ENCODE results near the gene NR2F1-AS1.
"Not testable (repeated sequence)": the region's sequence is repeated elsewhere in the genome, so short reads cannot be mapped to it uniquely, and the experiment has no call there.

Gene NR2F1-AS1

DNA sequence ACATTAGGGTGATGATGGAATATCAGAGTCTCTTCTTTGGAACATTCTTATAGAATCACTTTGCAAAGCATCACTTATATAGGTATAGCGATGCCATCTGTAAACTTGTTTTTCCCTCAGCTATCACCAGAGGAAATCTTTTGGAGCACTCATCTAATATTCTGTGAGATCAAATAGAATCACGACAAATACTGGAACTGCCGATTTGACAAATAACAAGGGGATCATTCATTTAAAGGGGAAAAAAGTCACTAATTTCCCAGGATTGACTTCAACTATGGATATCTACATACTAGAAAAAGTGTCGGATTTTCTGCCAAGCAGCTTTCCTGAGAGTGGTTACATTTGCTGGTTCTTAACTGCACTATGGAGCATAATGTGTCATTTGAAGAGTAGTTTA lies 178.6 kb downstream of the NR2F1-AS1 start:
- in situ Hi-C loops (cut with MboI; ENCODE audit: low sequenced_read_pairs), result no loop called here

DNA sequence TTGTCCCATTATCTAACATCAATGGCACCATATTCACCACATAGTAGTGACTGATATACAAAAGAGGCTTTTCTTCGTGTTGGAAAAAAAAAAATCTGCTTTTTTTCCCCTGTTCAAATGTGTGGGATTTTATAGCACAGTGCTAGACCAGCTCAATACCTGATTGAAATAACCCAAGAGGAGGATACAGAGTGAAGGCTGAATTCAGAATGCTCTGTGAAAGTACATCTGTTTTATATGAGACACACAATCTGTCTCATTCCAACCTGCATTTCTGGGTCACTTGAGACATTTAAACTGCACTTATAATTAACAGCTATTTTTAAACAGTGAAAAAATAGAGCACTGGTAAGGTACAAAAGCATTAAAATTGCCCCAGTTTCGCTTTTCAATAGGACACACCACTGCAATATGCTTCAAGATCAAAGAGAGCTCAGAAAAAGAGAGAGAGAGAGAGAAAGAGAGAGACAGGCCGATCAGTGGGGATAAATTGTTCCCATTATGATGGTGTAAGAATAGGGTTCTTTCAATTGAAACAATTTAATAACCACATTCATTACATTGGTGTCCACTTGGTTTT lies 179.3 kb downstream of the NR2F1-AS1 start:
- in situ Hi-C loops (cut with MboI; ENCODE audit: low sequenced_read_pairs), result no loop called here

DNA sequence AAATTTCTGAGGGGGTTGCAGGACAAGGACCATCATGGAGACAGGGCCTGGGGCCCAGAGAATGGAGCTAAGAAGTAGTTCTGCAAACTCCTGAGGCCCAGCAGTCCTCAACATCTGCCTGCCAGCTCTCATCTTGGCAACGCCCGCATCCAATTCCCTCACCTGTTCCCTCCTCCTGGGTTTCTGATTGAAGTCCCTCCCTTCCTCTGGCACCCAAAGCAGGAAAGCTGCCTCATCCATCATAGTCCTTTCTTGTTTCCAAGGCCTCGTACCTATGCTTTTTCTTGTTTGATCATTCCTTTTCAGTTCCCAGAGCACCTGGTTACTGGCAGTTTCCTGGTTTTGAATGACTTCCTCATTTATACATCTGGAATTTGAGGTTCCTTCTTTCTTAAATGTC lies 181.3 kb downstream of the NR2F1-AS1 start:
- in situ Hi-C loops (cut with MboI; ENCODE audit: low sequenced_read_pairs), result no loop called here

DNA sequence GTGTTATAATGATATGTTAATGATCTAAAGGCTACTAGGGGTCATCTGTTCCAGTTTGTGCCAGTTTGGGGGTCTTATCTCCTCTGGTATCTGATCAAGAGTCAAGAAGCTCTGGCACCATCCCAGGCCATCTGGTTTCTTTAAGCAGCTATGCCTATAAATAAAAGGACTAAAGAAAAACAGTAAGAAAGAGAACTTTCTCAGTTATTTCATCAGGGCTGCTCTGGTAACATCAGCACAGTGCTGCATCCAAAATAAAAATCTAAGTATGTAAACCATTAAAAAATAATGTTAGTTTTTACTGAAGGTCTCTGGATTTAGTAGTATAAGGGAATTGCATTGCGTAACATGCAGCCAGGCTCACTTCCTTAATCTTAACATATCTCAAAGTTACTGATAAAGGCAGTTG lies 185.0 kb downstream of the NR2F1-AS1 start:
- in situ Hi-C loops (cut with MboI; ENCODE audit: low sequenced_read_pairs), result no loop called here

DNA sequence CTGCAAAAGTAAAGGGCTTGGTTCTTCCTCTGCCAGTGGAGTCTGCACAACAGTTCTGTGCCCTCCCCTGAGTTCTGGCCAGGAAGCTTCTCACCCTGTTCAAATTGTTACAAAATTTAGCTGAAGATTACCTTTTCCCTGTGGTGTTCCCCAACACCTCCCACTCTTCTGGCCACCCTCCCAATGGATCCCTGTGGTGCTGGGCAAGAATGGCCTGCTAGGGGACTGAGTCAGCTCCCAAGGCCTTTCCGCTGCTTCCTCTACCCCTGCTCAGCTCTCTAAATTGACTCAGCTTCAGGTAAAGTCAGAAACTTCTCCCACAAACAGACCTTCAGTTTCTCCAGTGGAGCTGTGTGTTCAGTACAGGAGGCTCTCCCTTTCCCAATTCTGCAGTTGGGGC lies 186.0 kb downstream of the NR2F1-AS1 start:
- in situ Hi-C loops (cut with MboI; ENCODE audit: low sequenced_read_pairs), result no loop called here

DNA sequence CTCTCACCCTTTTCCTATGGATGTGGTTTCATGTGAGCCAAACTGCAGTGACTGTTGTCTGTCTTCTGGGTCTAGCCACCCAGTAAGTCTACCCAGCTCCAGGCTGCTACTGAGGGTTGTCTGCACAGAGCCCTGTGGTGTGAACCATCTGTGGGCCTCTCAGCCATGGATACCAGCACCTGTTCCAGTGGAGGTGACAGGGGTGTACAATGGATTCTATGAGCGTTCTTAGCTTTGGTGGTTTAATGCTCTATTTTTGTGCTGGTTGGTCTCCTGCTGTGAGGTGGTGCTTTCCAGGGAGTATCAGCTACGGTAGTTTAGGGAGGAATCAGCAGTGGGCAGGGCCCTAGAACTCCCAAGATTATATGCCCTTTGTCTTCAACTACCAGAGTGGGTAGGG lies 186.7 kb downstream of the NR2F1-AS1 start:
- in situ Hi-C loops (cut with MboI; ENCODE audit: low sequenced_read_pairs), result no loop called here

DNA sequence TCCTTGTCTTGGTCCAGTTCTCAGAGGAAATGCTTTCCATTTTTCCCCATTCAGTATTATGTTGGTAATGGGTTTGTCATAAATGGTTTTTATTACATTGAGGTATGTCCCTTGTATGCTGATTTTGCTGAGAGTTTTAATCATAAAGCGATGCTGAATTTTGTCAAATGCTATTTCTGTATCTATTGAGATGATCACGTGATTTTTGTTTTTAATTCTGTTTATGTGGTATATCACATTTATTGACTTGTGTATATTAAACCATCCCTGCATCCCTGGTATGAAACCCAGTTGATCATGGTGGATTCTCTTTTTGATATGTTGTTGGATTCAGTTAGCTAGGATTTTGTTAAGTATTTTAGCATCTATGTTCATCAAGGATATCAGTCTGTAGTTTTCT lies 189.8 kb downstream of the NR2F1-AS1 start:
- in situ Hi-C loops (cut with MboI; ENCODE audit: low sequenced_read_pairs), result not testable (repeated sequence)

DNA sequence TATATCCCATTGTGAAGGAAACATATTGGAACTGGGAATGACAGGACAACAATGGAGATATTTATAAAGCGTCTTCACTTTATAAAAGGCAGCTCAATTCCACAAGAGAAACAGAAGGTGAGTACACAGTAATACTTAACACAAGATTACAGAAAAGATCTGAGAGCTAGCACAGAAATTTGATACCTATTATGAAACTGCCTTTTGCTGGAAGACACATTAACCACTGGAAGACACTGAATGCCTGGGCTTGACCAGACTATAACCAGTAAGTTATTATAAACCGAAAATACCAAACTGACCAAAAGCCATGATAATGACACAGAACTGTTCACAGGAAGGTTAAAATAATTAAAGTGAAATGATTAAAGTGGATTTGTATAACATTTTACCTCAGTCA lies 195.4 kb downstream of the NR2F1-AS1 start:
- in situ Hi-C loops (cut with MboI; ENCODE audit: low sequenced_read_pairs), result no loop called here

DNA sequence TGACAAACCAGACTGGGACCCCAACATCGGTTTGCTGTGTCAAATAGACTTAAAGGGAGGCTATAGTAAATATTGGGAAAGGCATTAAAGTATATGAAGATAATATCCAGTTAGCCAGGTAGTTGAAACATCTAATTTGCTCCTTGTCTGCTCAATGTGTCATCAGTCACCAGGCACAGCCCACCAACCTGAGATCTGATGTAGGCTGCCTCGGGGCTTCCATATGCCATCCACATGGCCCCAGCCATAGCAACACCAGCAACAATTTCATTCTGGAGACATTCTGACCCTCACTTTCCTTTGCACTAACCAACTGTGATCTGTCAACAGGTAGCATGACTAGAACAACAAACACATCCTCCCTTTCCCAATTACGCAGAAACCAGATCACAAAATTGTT lies 196.0 kb downstream of the NR2F1-AS1 start:
- in situ Hi-C loops (cut with MboI; ENCODE audit: low sequenced_read_pairs), result no loop called here

DNA sequence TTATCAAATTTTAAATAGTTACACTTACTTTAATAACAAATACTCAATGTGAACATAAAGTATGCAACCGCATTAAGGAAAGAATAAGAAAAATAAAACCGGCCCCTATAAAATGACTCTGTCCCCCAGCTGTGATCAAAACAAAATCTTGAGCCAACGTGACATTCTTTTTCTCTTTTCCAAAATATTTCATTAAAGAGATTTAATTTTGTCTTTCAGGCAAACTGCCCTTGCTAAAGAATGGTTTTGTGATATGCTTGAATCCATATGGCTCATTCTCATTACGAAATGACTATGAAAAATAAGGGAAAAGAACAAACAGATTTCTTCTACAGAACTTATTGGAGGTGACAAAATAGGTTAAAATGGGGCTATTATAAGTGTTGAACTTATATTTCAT lies 197.0 kb downstream of the NR2F1-AS1 start:
- in situ Hi-C loops (cut with MboI; ENCODE audit: low sequenced_read_pairs), result no loop called here

DNA sequence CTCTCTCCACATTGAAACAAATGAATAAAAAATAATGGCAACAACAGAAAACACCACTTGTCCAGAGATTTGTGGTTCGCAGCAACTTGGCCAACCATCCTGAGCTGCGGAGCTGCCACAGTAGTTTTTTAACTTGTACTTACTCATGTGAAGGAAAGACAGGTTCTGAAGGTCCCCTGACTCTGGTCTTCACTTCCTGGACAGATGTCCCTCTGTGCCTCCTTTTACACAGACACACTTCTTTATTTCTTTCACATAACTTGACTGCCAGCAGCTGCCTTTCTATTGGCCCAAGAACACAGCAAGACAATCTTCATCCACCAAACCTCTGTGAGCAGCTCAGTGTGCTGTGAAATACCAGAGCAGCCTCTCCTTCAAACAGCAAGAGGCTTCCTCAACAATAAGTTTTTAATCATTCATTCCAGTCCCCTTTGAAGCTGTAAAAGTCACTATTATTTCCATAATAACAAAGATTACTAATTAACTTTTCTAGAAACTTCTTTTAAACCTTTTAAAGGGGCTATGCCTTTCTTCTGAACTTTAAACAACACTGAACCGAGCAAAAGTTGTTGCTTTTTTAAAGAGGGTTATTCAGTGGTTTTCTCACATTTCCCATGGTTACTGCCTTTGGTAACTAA lies 198.7 kb downstream of the NR2F1-AS1 start:
- in situ Hi-C loops (cut with MboI; ENCODE audit: low sequenced_read_pairs), result no loop called here

DNA sequence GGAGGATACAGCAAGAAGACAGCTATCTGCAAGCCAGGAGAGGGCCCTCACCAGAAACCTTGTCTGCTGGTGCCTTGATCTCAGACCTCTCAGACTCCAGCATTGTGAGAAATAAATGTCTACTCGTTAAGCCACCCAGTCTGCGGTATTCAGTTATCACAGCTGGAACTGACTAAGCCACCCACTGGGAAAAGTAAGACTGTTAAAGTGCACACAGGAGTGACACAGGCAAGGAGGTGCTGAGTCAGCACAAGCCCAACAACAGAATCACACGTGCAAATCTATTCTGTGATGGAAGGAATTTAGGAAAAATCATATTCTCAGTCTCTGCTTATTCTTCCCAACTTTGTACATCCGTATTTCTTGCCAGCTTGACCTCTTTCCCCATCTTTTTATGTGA lies 200.0 kb downstream of the NR2F1-AS1 start:
- in situ Hi-C loops (cut with MboI; ENCODE audit: low sequenced_read_pairs), result no loop called here

DNA sequence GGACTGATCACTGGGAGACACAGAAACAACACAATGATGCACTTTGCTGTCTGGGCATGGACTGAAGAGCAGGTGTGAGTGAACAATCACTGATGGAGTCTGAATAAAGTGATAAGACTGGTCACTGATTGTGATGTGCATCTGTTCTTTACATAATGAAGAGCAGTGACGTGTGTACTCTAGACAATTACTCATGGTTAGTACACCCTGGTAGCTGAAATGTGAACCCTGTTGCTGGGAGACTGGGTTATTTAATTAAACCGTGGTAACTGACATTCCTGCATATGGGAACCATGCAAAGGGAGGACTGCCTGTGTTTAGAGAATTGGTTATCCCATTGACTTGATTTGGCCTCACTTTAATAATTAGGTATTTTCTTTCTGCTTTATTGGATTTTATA lies 202.9 kb downstream of the NR2F1-AS1 start:
- in situ Hi-C loops (cut with MboI; ENCODE audit: low sequenced_read_pairs), result no loop called here

DNA sequence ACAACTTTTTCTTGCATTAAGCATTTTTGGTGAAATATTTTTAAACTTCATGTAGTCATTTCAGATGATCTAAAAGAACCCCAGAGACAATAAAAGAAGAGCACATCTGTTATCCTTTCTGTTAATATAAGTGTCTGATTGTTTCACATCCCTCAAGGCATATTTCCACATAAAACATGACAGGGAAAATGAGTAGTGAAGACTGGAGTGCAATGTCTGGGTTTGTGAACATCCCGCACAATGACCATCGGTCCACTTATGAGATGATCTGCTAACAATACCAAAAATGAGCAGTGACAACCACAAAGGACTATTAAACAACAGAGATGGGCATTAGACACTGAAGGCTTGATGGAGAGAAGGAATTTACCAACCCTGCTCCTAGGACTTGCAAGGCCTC lies 209.1 kb downstream of the NR2F1-AS1 start:
- in situ Hi-C loops (cut with MboI; ENCODE audit: low sequenced_read_pairs), result no loop called here

DNA sequence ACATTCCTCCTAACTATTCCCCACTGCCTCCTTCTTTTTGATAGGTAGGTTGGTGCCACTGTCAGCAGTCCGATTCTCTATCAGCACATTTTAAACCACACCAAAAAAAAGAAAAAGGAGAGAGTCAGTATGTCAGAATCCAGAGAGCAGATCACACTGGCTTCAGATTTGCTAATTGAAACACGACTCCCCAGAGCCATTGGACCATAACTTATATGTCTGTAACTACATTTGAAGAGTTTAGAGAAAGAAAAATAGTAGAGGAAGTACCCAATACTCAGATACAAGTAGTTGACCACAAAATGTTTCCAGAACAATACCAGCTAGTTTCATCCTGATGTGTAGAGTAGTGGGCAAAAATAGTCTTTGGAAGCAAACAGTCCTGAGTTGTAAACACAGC lies 216.6 kb downstream of the NR2F1-AS1 start:
- in situ Hi-C loops (cut with MboI; ENCODE audit: low sequenced_read_pairs), result no loop called here

DNA sequence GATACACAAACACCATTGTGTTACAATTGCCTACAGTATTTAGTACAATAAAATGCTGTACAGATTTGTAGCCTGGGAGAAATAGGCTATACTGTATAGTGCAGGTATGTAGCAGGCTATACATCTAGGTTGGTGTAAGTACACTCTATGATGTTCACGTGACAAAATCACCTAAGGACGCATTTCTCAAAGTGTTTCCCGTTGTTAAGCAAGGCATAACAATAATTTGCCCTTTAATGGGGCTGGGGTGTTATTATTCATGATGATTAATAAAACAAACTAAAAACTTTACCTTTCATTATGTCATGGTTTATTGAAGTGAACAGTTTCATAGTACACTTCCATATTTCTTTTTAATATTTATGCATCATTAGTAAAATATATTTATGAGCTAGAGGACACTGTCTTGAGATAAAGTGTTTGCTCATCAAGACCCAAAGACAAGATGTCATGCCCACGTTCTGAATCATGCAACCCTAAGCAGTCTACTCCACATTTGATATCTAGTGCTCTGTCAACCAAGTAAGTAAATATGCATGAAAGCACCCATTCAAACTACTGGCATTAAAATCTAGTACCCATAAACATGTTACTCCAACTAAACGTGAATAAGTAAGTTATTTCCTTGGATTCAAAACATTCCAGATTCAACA lies 220.5 kb downstream of the NR2F1-AS1 start:
- in situ Hi-C loops (cut with MboI; ENCODE audit: low sequenced_read_pairs), result no loop called here

DNA sequence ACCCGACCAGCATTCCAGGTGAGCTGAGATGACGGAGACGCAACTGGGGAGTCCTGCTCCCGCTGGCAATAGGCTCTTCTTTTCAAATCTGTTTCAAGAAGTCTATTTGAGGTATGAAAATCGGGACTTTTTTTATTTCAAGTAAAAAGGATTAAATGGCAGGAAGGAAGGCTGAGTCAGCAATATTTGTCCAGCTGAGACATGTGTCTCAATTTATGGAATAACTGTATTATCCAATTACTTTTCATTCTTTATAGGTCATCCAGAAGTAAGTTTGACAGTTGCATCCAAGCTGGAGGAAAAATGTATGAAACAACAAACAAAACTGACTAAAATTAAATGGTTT lies 221.1 kb downstream of the NR2F1-AS1 start:
- in situ Hi-C loops (cut with MboI; ENCODE audit: low sequenced_read_pairs), result no loop called here
